MM.1S (cell line): ENCODE results near the gene ULBP3.

ENCODE experiments used
- DNase-seq: peaks from one replicate; pipeline ENCODE4 v3.0.0-alpha.2; 2015
- H2AFZ ChIP-seq: fragments of 300-600 bp; sonication (generic); 2 replicates; pipeline ENCODE4 v1.6.0; 2016; ENCODE audit warnings: antibody characterized with exemption, low read length
- H3F3A ChIP-seq: fragments of 300-600 bp; sonication (generic); 2 replicates; pipeline ENCODE4 v1.6.1; 2016; ENCODE audit warnings: mild to moderate bottlenecking, antibody characterized with exemption, low read length, moderate library complexity, mixed read lengths; ENCODE audit not compliant: insufficient read depth
- H3K27ac ChIP-seq: fragments of 300-600 bp; sonication (generic); 2 replicates; pipeline ENCODE4 v1.5.1; 2016; ENCODE audit warnings: mild to moderate bottlenecking, low read length
- H3K27me3 ChIP-seq: fragments of 300-600 bp; sonication (generic); replicated peaks from 2 replicates; pipeline ENCODE4 v1.6.0; 2016; ENCODE audit warnings: low read length; ENCODE audit not compliant: insufficient read depth
- H3K36me3 ChIP-seq: fragments of 300-600 bp; sonication (generic); replicated peaks from 2 replicates; pipeline ENCODE4 v1.6.1; 2016; ENCODE audit warnings: mild to moderate bottlenecking, low read length, mixed read lengths; ENCODE audit not compliant: insufficient read depth
- H3K4me1 ChIP-seq: fragments of 300-600 bp; sonication (generic); 2 replicates; pipeline ENCODE4 v1.6.1; 2016; ENCODE audit warnings: low read length, mixed read lengths
- H3K4me2 ChIP-seq: fragments of 300-600 bp; sonication (generic); 2 replicates; pipeline ENCODE4 v1.6.0; 2016; ENCODE audit warnings: low read depth, low read length
- H3K4me3 ChIP-seq: fragments of 300-600 bp; sonication (generic); 2 replicates; pipeline ENCODE4 v1.5.1; 2016; ENCODE audit warnings: low read length, mixed read lengths
- H3K79me2 ChIP-seq: fragments of 300-600 bp; sonication (generic); 2 replicates; pipeline ENCODE4 v1.6.1; 2016; ENCODE audit warnings: mixed run types, low read length, mixed read lengths
- H3K9ac ChIP-seq: fragments of 300-600 bp; sonication (generic); 2 replicates; pipeline ENCODE4 v1.6.1; 2016; ENCODE audit warnings: low read length, mixed read lengths
- H3K9me2 ChIP-seq: fragments of 300-600 bp; sonication (generic); replicated peaks from 2 replicates; pipeline ENCODE4 v1.6.1; 2016; ENCODE audit warnings: mild to moderate bottlenecking, low read length, mixed read lengths; ENCODE audit not compliant: insufficient read depth
- H3K9me3 ChIP-seq: fragments of 300-600 bp; sonication (generic); replicated peaks from 2 replicates; pipeline ENCODE4 v1.6.1; 2016; ENCODE audit warnings: mild to moderate bottlenecking, low read length, mixed read lengths; ENCODE audit not compliant: insufficient read depth
- H4K20me1 ChIP-seq: fragments of 300-600 bp; sonication (generic); 2 replicates; pipeline ENCODE4 v1.6.1; 2016; ENCODE audit warnings: mild to moderate bottlenecking, low read length, moderate library complexity, mixed read lengths; ENCODE audit not compliant: insufficient read depth
- EZH2 ChIP-seq: fragments of 300-600 bp; sonication (generic); optimal IDR thresholded peaks from 2 replicates; pipeline ENCODE3; 2017; ENCODE audit warnings: low read depth, mild to moderate bottlenecking, antibody characterized with exemption, low read length, mixed read lengths
- EZH2phosphoT487 ChIP-seq: fragments of 300-600 bp; sonication (generic); IDR thresholded peaks from 2 replicates; pipeline ENCODE4 v1.6.1; 2018; ENCODE audit warnings: antibody characterized with exemption, low read length
- TF ChIP-seq, protein P1 (sequence below): fragments of 300-600 bp; sonication (generic); IDR thresholded peaks from 2 replicates; pipeline ENCODE4 v1.5.1; 2016; ENCODE audit warnings: antibody characterized with exemption, low read length, mixed read lengths

Gene ULBP3

DNA sequence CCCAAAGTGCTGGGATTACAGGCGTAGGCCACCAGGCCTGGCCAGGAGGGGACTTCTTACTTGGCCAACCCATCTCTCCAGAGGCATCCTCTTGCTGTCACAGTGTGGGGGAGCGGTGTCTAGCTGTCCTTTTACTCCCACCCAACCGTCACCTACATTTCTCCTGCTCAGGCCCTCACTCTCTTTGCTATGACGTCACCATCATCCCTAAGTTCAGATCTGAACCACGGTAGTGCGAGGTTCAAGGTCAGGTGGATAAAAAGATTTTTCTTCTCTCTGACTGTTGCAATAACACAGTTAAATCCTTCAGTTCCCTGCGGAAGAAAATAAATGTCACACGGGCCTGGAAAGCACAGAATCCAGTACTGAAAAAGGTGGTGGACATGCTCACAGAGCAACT is 36.3 kb downstream of the ULBP3 start:
- H3K4me2 ChIP-seq, result no peak overlapping the region
- no peaks in the 10 kb centered on the region for H3K36me3 ChIP-seq
- H3K9ac ChIP-seq, result no peak overlapping the region
- H3K9me2 ChIP-seq, result no peaks in the 10 kb centered on the region
- TF ChIP-seq, protein P1, sequence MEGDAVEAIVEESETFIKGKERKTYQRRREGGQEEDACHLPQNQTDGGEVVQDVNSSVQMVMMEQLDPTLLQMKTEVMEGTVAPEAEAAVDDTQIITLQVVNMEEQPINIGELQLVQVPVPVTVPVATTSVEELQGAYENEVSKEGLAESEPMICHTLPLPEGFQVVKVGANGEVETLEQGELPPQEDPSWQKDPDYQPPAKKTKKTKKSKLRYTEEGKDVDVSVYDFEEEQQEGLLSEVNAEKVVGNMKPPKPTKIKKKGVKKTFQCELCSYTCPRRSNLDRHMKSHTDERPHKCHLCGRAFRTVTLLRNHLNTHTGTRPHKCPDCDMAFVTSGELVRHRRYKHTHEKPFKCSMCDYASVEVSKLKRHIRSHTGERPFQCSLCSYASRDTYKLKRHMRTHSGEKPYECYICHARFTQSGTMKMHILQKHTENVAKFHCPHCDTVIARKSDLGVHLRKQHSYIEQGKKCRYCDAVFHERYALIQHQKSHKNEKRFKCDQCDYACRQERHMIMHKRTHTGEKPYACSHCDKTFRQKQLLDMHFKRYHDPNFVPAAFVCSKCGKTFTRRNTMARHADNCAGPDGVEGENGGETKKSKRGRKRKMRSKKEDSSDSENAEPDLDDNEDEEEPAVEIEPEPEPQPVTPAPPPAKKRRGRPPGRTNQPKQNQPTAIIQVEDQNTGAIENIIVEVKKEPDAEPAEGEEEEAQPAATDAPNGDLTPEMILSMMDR, result no peak
- TF ChIP-seq EZH2phosphoT487 (no peak), EZH2 (no peak)
- no peaks in the 10 kb centered on the region for H3K4me1 ChIP-seq
- 0 out of 2 replicates have a peak, but pooled peaks cover 4% of the 10 kb centered on the region for H3K27me3 ChIP-seq
- DNase-seq, result no peak
- no peaks in the 10 kb centered on the region for H3K9me3 ChIP-seq
- no peak overlapping the region for H2AFZ ChIP-seq
- H3K27ac ChIP-seq, result no peak overlapping the region
- no peaks in the 10 kb centered on the region for H4K20me1 ChIP-seq
- H3F3A ChIP-seq, result no peaks in the 10 kb centered on the region
- H3K4me3 ChIP-seq, result no peak overlapping the region
- no peaks in the 10 kb centered on the region for H3K79me2 ChIP-seq

DNA sequence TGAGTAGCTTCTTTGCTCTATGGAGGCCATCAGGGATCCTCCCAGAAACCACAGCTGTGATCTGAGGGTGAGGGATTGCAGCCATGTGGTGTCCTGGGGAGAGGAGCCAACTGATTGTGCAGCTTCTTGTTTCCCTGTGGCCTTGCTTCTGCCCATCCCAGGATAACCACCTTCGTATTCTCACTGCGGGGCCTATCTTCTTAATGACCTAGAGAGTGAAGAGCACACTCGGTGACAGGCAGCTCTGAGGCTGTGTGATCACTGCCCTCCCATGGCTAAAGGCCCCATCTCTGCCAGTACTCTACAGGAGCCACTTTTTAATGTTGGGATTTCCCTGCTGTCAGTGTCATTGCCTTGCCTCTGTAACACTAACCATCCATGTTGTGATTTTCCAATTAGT is 38.3 kb downstream of the ULBP3 start:
- no peaks in the 10 kb centered on the region for H4K20me1 ChIP-seq
- no peaks in the 10 kb centered on the region for H3K4me1 ChIP-seq
- H2AFZ ChIP-seq, result no peak overlapping the region
- H3K9me2 ChIP-seq, result no peaks in the 10 kb centered on the region
- no peaks in the 10 kb centered on the region for H3K9me3 ChIP-seq
- no peaks in the 10 kb centered on the region for H3K79me2 ChIP-seq
- no peak overlapping the region for H3K4me3 ChIP-seq
- no peak overlapping the region for H3K27ac ChIP-seq
- no peak overlapping the region for H3K9ac ChIP-seq
- TF ChIP-seq, protein P1, result no peak
- TF ChIP-seq EZH2phosphoT487 (no peak), EZH2 (no peak)
- no peak overlapping the region for H3K4me2 ChIP-seq
- no peak for DNase-seq
- no peaks in the 10 kb centered on the region for H3K36me3 ChIP-seq
- peaks cover 3% of the 10 kb centered on the region; the same call in 1 of the 2 replicates for H3K27me3 ChIP-seq
- no peaks in the 10 kb centered on the region for H3F3A ChIP-seq

DNA sequence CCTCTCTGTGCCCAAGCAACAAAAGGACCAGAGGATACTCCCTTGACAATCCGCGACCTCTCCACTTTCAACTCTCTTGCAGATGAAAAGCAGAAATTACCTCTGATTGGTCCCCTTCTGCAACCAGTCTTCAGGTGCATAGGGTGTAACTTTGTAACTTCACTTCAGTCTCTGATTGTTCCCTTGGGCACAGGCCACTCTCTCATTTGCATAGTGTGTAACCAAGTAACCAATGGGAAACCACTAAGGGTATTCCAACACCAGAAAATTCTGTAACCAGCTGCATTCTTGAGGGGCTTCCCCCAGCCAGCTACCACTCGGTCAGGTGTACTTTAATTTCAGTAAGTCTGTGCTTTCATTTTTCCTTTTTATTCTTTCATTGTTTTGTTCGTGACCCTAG is 39.2 kb downstream of the ULBP3 start:
- H3K9ac ChIP-seq, result no peak overlapping the region
- peak; percentile 34 for DNase-seq
- H2AFZ ChIP-seq, result no peak overlapping the region
- H3F3A ChIP-seq, result no peaks in the 10 kb centered on the region
- TF ChIP-seq EZH2phosphoT487, result no peak
- TF ChIP-seq, protein P1, result no peak
- no peak for TF ChIP-seq EZH2
- peaks cover 9% of the 10 kb centered on the region for H3K27me3 ChIP-seq
- H3K36me3 ChIP-seq, result no peaks in the 10 kb centered on the region
- H3K79me2 ChIP-seq, result no peaks in the 10 kb centered on the region
- H3K9me2 ChIP-seq, result no peaks in the 10 kb centered on the region
- no peaks in the 10 kb centered on the region for H3K9me3 ChIP-seq
- no peaks in the 10 kb centered on the region for H4K20me1 ChIP-seq
- H3K4me2 ChIP-seq, result no peak overlapping the region
- no peak overlapping the region for H3K4me3 ChIP-seq
- H3K27ac ChIP-seq, result no peak overlapping the region
- no peaks in the 10 kb centered on the region for H3K4me1 ChIP-seq
